Renal cortex interstitium (tissue), 11 donors: ENCODE results near the gene SLC27A4. TPM values are rescaled to one million over a fixed set of nuclear protein-coding genes. Genes with fewer than 3 reads are reported as not detected.

Experiments used
- DNase-seq, 11 donors: peaks; one replicate each; pipeline ENCODE4 v3.0.0-alpha.2; 2013; ENCODE audit warnings: low read depth in 9 of 11, low spot score in 4 of 11; ENCODE audit errors: extremely low read depth in 1 of 11
- polyA plus RNA-seq, 3 donors: library from polyadenylated mRNA; unstranded; fragments of 120-200 nt; gene quantifications; one replicate each; pipeline ENCODE4 v1.2.1, GENCODE V29; 2013; ENCODE audit not compliant: insufficient read length in 3 of 3

SLC27A4 gene
- polyA plus RNA-seq, 3 donors, result 15.3 to 22.7 (median 21.7) TPM

DNA sequence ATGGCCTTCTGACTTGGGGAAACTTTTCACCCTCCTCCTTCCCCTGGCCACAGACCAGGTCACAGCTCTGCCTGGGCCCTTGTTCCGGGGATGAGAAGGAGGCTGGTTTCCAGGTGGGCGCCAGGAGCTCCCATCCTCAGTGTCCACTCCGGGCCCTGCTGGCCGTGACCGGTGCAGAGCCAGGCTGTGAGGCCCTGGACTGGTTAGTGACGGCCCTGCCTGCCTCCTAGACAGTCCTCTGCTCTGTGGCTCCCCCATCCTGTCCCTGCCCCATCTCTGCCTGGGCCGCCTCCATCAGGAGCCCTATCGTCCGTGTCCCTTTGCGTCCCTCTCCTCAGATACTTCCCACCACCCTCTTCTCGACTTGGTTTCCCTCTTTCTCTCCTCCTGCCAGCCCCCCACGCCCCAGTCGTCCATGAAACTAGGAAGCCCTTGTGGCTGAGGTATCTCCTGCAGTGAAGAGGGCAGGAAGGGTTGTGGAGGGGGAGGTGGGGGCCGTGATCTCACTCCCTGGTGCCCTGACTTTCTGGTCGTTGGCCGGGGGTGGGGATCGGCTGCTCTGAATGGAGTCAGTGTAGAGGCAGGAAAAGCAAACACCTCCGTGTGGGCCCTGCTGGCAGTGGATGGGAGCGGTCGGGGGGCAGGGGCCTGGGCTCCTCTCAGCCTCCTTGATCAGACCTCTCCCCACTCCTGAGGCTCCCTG, 64.9 kb downstream of the SLC27A4 start:
- DNase-seq, result no peak

- DNase-seq, result no peak
Observed at GRCh38 chr9:128405780-128406171, 65.4 kb downstream of the SLC27A4 start.

DNA sequence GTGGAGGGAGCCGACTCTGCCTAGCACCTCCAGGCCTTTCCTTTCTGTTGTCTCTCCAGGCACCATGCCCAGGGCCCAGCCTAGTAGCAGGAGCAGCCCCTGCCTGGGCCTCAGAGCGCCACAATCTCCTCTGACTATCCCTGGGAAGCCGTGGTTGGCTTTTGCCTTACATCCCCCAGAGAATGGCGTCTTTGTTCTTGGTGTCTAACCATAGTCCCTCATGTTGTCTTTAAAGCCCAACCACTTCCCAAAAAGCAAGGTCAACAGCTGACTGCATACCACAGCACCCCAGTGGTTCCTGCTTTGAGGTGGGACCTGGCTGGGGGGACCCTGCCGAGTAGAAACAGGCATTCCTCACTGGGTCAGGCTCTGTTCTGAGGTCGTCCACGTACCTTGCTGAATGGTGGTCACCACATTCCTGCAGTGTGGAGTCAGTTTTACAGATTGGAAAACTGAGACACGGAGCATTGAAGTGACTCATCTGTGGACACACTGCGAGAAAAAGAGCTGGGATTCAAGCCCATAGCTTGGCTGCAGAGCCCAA, 66.6 kb downstream of the SLC27A4 start:
- DNase-seq, result no peak

- no peak for DNase-seq
Observed at GRCh38 chr9:128408963-128409431, 68.7 kb downstream of the SLC27A4 start.

GRCh38 chr9:128409450-128409849, 69.1 kb downstream of the SLC27A4 start:
- DNase-seq, result no peak

DNA sequence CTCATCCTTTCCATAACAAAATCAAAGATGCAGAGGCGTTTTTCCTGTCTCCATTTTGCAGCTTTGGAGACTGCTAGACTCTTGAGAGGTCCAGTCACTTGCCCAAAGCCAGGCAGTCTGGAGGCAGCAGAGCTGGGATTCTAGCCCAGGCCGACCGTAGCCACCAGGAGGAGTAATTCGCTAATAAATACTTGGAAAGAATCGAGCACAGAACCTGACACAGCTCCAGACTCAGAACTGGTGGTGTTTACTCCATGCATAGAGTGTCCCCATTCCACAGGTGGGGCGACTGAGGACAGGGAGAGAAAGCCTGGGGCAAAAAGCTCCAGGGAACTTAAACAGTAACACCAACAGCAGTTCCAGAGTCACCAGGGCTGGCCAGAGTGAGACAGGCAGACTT, 69.7 kb downstream of the SLC27A4 start:
- no peak for DNase-seq

Other genes with a start within 250 kb of the SLC27A4 start
- gene PTGES2, start 212.8 kb upstream of the SLC27A4 start, polyA plus RNA-seq, result 10 to 100 TPM; 37.8 to 61.4 (median 55.5) TPM
- gene LCN2, start 191.1 kb upstream of the SLC27A4 start, polyA plus RNA-seq, result 1 to 10 TPM; 1.2 to 1.3 (median 1.2) TPM
- 10 to 100 TPM; 30.0 to 51.0 (median 48.6) TPM for gene BBLN, start 180.3 kb upstream of the SLC27A4 start, polyA plus RNA-seq
- 100 to 1,000 TPM; 115 to 139 (median 124) TPM for gene CIZ1, start 149.0 kb upstream of the SLC27A4 start, polyA plus RNA-seq
- 100 to 1,000 TPM; 106 to 279 (median 123) TPM for gene DNM1, start 137.1 kb upstream of the SLC27A4 start, polyA plus RNA-seq
- 100 to 1,000 TPM in 1 of 3 donors, 10 to 100 TPM in 2; 72.9 to 115 (median 81.4) TPM for gene GOLGA2, start 64.5 kb upstream of the SLC27A4 start, polyA plus RNA-seq
- 10 to 100 TPM; 29.3 to 34.2 (median 30.3) TPM for gene SWI5, start 64.3 kb upstream of the SLC27A4 start, polyA plus RNA-seq
- gene TRUB2, start 18.1 kb upstream of the SLC27A4 start, polyA plus RNA-seq, result 10 to 100 TPM; 40.0 to 42.5 (median 42.0) TPM
- gene COQ4, start 17.7 kb upstream of the SLC27A4 start, polyA plus RNA-seq, result 10 to 100 TPM; 57.3 to 96.9 (median 68.8) TPM
- 10 to 100 TPM; 54.6 to 62.9 (median 55.4) TPM for gene URM1, start 30.8 kb downstream of the SLC27A4 start, polyA plus RNA-seq
- gene CERCAM, start 80.3 kb downstream of the SLC27A4 start, polyA plus RNA-seq, result 10 to 100 TPM; 30.6 to 48.0 (median 45.5) TPM
- 10 to 100 TPM; 46.9 to 51.8 (median 49.9) TPM for gene ODF2, start 115.5 kb downstream of the SLC27A4 start, polyA plus RNA-seq
- gene GLE1, start 164.2 kb downstream of the SLC27A4 start, polyA plus RNA-seq, result 10 to 100 TPM; 28.5 to 33.8 (median 28.9) TPM
- gene SPTAN1, start 212.1 kb downstream of the SLC27A4 start, polyA plus RNA-seq, result 100 to 1,000 TPM; 329 to 433 (median 374) TPM